ENCODE results near the gene NSD1. TPM values are rescaled to one million over a fixed set of nuclear protein-coding genes. Genes with fewer than 3 reads are reported as not detected.
A peak's percentile ranks its signal among the peaks of the same experiment; 100 is the strongest.

The NSD1 gene
- total RNA-seq, 2 experiments from 2014 or later = 87.6 to 93.3 TPM

DNA sequence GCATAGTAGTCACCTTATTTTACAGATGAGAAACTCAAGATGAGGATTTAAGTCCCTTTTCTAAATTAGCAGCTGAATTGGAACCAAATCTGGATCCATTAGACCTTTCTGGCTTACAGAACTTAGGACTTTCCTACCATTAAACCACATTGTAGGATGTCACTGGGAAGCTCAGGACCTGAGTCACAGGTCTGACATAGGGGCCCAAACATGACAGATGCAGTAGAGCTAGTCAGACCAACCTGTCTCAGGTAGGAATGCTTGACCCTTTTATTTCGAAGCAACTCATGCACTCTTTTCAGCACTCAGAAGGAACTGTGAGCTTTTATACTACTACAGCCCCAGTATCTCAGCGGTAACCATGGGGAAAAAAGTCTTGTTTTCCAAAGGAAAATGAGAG, 167.4 kb downstream of the NSD1 start:
- no peak for DNase-seq
- Histone ChIP-seq H3K4me1 (ENCODE audit: insufficient read depth, low read length) (peaks cover 73% of the 10 kb centered on the region), H3K4me3 (ENCODE audit: low read length) (no peak overlapping the region), H3K27me3 (ENCODE audit: control insufficient read depth in 1 of 2, insufficient read depth in 2 of 2, low read length in 2 of 2) (no peaks in the 10 kb centered on the region), H3K27ac (ENCODE audit: low read depth in 1 of 2, low read length in 2 of 2) (peak overlapping the region; percentile 49 to 55), H3K9me3 (ENCODE audit: control insufficient read depth in 1 of 2, insufficient read depth in 1 of 2, low read length in 2 of 2) (no peaks in the 10 kb centered on the region), H3K36me3 (ENCODE audit: insufficient read depth, low read length) (peaks cover 10% of the 10 kb centered on the region)
- Mint-ChIP-seq H3K4me3 (peak overlapping the region; percentile 79), H3K36me3 (ENCODE audit: low read depth) (peaks cover 47% of the 10 kb centered on the region), H3K27me3 (no peaks in the 10 kb centered on the region), H3K27ac (peak overlapping the region; percentile 88), H3K4me1 (ENCODE audit: low read depth) (peaks cover 81% of the 10 kb centered on the region), H3K9me3 (no peaks in the 10 kb centered on the region)
- ChIA-PET CTCF (interaction anchor here (1.0 to 2.7 kb wide), 2 partner anchors 9 to 12 kb away, joined by 3 to 8 read pairs; no protein-coding TSS in a partner anchor), POLR2A (interaction anchor here (1.0 to 3.4 kb wide), 5 partner anchors 11 to 186 kb away, joined by 3 to 15 read pairs (median 3); partner anchors contain the start of gene LMAN2)
- TF ChIP-seq, protein P1, sequence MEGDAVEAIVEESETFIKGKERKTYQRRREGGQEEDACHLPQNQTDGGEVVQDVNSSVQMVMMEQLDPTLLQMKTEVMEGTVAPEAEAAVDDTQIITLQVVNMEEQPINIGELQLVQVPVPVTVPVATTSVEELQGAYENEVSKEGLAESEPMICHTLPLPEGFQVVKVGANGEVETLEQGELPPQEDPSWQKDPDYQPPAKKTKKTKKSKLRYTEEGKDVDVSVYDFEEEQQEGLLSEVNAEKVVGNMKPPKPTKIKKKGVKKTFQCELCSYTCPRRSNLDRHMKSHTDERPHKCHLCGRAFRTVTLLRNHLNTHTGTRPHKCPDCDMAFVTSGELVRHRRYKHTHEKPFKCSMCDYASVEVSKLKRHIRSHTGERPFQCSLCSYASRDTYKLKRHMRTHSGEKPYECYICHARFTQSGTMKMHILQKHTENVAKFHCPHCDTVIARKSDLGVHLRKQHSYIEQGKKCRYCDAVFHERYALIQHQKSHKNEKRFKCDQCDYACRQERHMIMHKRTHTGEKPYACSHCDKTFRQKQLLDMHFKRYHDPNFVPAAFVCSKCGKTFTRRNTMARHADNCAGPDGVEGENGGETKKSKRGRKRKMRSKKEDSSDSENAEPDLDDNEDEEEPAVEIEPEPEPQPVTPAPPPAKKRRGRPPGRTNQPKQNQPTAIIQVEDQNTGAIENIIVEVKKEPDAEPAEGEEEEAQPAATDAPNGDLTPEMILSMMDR (IDR thresholded peaks at IDR 0.05) = no peak
- ATAC-seq (ENCODE audit: poor library complexity) = no peak
- intact Hi-C loops (cut with DNase I, micrococcal nuclease) = loop anchor here in 1 of 2 experiments (5.0 to 10.0 kb wide), 2 partner anchors 169 to 854 kb away; partner anchors contain the start of genes NHP2 and NSD1

DNA sequence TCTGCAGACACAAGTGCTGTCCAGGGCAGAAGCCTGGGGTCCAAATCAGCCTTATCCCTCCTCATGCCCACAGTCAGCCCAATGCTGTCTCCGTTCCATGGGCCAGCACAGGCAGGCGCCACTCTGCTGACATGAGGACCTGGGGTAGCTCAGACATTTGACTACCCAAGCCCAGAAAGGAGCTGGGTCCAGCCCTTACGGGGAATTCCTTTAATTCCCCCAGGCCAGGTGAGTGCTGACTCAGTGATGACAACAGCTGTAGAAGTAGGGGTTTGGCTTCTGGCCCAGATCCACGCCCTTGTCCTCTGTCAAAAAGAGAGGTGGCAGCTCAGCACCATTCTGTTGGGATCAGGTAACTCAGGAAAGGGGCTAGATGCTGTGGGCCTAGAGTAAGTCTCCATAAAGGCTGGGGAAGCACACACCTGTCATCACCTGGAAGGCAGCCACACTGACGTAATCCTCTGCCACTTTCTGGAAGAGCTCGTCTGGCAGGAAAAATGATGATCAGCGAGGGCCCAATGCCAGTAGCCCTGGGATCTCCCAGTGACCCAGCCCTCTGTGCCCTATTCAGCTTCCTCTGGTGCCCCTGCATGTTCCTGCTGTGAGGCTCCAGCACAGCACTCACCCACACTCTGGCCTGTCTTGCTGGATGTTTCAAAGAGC, 168.1 kb downstream of the NSD1 start:
- Histone ChIP-seq H3K27me3 (ENCODE audit: control insufficient read depth in 1 of 2, insufficient read depth in 2 of 2, low read length in 2 of 2) (no peaks in the 10 kb centered on the region), H3K27ac (ENCODE audit: low read depth in 1 of 2, low read length in 2 of 2) (peak overlapping the region; percentile 15 to 49), H3K9me3 (ENCODE audit: control insufficient read depth in 1 of 2, insufficient read depth in 1 of 2, low read length in 2 of 2) (no peaks in the 10 kb centered on the region), H3K4me3 (ENCODE audit: low read length) (peak overlapping the region; percentile 92), H3K36me3 (ENCODE audit: insufficient read depth, low read length) (peaks cover 13% of the 10 kb centered on the region), H3K4me1 (ENCODE audit: insufficient read depth, low read length) (peaks cover 71% of the 10 kb centered on the region)
- peak overlapping the region; percentile 90 for H3K4me3 Mint-ChIP-seq
- ChIA-PET POLR2A (interaction anchor here (1.0 to 3.4 kb wide), 5 partner anchors 11 to 187 kb away, joined by 3 to 15 read pairs (median 3); partner anchors contain the start of gene LMAN2), CTCF (interaction anchor here (0.9 to 1.0 kb wide), 2 partner anchors 8 to 12 kb away, joined by 3 to 4 read pairs; no protein-coding TSS in a partner anchor)
- H3K9me3 Mint-ChIP-seq = no peaks in the 10 kb centered on the region
- no peaks in the 10 kb centered on the region for H3K27me3 Mint-ChIP-seq
- ATAC-seq (ENCODE audit: poor library complexity) = no peak
- peak overlapping the region; percentile 88 for H3K27ac Mint-ChIP-seq
- TF ChIP-seq, protein P1 (IDR thresholded peaks at IDR 0.05) = no peak
- DNase-seq = peak in 2 of 14 experiments; percentile 36 to 57
- peaks cover 47% of the 10 kb centered on the region for H3K36me3 Mint-ChIP-seq (ENCODE audit: low read depth)
- intact Hi-C loops (cut with DNase I, micrococcal nuclease) = loop anchor here in 1 of 2 experiments (2.0 to 10.0 kb wide), 3 partner anchors 169 to 853 kb away; partner anchors contain the start of genes NHP2, NSD1 and TMED9
- H3K4me1 Mint-ChIP-seq (ENCODE audit: low read depth) = peaks cover 80% of the 10 kb centered on the region

DNA sequence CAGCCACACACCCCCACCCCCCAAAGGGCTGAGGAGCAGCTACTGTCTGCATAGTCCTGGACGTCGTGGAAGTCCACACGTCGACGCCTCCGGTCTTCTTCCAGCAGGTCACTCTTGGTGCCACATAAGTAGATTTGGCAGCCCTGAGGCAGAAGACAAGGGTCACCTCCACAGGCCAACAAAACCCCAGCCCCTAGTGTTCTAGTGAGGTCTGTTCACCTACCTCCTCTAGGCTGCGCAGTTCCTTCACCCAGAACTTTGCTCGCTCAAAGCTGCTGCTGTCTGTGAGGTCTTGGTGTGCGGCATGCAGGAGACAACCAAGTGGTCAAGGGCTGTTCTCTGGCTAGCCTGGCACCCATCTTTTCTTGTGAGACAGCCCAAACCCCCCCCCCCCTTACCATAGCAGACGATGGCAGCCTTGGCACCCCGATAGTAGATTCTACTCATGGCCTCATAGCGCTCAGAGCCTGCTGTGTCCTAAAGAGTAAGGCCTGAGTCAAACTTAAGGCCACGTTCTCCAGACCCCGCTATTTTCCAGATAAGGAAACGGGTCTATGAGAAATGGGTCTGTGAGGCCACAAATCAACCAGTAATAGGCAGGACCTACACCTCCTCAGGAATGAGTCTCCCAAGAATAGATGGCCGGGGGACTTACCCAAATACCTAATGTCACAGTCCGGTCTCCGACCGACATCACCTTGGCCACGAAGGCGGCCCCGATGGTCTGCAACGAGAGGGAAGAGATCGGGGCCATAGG, 169.0 kb downstream of the NSD1 start:
- no peaks in the 10 kb centered on the region for H3K27me3 ChIP-seq (ENCODE audit: control insufficient read depth in 1 of 2, insufficient read depth in 2 of 2, low read length in 2 of 2)
- ATAC-seq (ENCODE audit: poor library complexity) = no peak
- peak in 1 of 14 experiments; percentile 38 for DNase-seq
- Mint-ChIP-seq H3K27me3 (no peaks in the 10 kb centered on the region), H3K9me3 (no peaks in the 10 kb centered on the region), H3K36me3 (ENCODE audit: low read depth) (peaks cover 48% of the 10 kb centered on the region), H3K4me1 (ENCODE audit: low read depth) (peaks cover 81% of the 10 kb centered on the region), H3K27ac (peak overlapping the region; percentile 88), H3K4me3 (peak overlapping the region; percentile 90)
- H3K27ac ChIP-seq (ENCODE audit: low read depth in 1 of 2, low read length in 2 of 2) = peak overlapping the region; percentile 17 to 78
- intact Hi-C loops (cut with DNase I, micrococcal nuclease) = loop anchor here in 1 of 2 experiments (1.0 to 10.0 kb wide), 4 partner anchors 170 to 852 kb away; partner anchors contain the start of genes NHP2, NSD1 and TMED9
- peaks cover 21% of the 10 kb centered on the region for H3K36me3 ChIP-seq (ENCODE audit: insufficient read depth, low read length)
- peaks cover 76% of the 10 kb centered on the region for H3K4me1 ChIP-seq (ENCODE audit: insufficient read depth, low read length)
- ChIA-PET CTCF (interaction anchor here (0.9 to 1.3 kb wide), 2 partner anchors 7 to 14 kb away, joined by 4 read pairs; no protein-coding TSS in a partner anchor), POLR2A (interaction anchor here (0.6 to 3.4 kb wide), 5 partner anchors 10 to 168 kb away, joined by 3 to 15 read pairs (median 4); partner anchors contain the start of genes GRK6 and LMAN2)
- TF ChIP-seq, protein P1 (IDR thresholded peaks at IDR 0.05) = no peak
- H3K4me3 ChIP-seq (ENCODE audit: low read length) = peak overlapping the region; percentile 92
- H3K9me3 ChIP-seq (ENCODE audit: control insufficient read depth in 1 of 2, insufficient read depth in 1 of 2, low read length in 2 of 2) = no peaks in the 10 kb centered on the region

All from CD4-positive, alpha-beta T cell (primary cell).